Measurements from ENCODE around the gene ANKDD1B.

The ANKDD1B gene

DNA sequence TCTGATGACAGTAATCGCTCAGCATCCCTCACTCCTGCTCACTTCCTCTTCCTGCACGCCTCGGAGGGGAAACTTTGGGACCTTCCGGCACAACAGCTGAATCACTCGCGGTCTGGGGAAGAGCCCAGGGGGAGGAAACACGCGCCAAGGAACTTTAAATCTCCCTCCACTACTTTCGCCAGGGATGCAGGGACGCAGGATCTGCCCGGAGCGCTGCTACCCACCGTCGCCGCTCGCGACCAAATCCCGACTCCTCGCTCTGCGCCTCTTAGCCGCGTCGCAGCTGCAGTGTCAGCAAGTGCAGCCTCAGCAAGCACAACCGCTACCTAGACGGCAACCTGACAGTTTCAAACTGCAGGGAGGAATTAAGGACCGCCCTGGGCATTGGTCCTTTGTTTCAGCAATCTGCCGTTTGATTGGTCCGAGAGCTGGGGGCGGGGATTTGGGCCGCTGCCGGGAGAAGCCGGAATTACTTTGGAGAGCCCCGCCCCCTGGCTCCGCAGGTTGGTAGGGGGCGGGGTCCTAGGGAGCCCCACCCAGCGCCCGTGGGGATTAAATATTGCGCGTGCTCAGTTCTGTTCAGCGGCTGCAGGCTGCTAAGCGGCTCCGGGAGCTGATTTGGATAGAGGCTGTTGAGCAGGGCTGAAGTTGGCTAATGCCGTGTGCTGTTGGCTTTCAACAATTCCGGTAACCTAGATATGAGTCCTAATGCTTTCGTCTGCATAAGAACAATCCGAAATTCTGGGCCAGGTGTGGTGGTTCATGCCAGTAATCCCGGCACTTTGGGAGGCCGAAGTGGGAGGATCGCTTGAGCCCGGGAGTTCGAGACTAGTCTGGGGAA is 106.0 kb downstream of the ANKDD1B start, which contains the start of gene POC5 (continued):
- no peak for TF ChIP-seq ZNF837 (tag by site-specific recombination; IDR thresholded peaks at IDR 0.05)
- TF ChIP-seq BCL11A (tag by site-specific recombination; IDR thresholded peaks at IDR 0.05; ENCODE audit: low read depth) = no peak
- TF ChIP-seq ZNF10 (tag by site-specific recombination; IDR thresholded peaks at IDR 0.05) = no peak
- TF ChIP-seq SCRT2 (tag by site-specific recombination; IDR thresholded peaks at IDR 0.05) = peak; percentile 95
- TF ChIP-seq ZNF610 (tag by site-specific recombination; IDR thresholded peaks at IDR 0.05; ENCODE audit: borderline replicate concordance) = 0 out of 2 replicates have a peak, but pooled peaks have one; percentile 73
- TF ChIP-seq, protein P1, sequence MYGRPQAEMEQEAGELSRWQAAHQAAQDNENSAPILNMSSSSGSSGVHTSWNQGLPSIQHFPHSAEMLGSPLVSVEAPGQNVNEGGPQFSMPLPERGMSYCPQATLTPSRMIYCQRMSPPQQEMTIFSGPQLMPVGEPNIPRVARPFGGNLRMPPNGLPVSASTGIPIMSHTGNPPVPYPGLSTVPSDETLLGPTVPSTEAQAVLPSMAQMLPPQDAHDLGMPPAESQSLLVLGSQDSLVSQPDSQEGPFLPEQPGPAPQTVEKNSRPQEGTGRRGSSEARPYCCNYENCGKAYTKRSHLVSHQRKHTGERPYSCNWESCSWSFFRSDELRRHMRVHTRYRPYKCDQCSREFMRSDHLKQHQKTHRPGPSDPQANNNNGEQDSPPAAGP (tag by site-specific recombination; IDR thresholded peaks at IDR 0.05) = peak; percentile 75
- TF ChIP-seq ZNF423 (tag by site-specific recombination; IDR thresholded peaks at IDR 0.05) = no peak
- TF ChIP-seq, protein P2, sequence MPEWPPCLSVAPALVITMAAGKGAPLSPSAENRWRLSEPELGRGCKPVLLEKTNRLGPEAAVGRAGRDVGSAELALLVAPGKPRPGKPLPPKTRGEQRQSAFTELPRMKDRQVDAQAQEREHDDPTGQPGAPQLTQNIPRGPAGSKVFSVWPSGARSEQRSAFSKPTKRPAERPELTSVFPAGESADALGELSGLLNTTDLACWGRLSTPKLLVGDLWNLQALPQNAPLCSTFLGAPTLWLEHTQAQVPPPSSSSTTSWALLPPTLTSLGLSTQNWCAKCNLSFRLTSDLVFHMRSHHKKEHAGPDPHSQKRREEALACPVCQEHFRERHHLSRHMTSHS (tag by site-specific recombination; IDR thresholded peaks at IDR 0.05) = no peak
- TF ChIP-seq GFI1B (tag by site-specific recombination; IDR thresholded peaks at IDR 0.05) = no peak
- TF ChIP-seq, protein P3, sequence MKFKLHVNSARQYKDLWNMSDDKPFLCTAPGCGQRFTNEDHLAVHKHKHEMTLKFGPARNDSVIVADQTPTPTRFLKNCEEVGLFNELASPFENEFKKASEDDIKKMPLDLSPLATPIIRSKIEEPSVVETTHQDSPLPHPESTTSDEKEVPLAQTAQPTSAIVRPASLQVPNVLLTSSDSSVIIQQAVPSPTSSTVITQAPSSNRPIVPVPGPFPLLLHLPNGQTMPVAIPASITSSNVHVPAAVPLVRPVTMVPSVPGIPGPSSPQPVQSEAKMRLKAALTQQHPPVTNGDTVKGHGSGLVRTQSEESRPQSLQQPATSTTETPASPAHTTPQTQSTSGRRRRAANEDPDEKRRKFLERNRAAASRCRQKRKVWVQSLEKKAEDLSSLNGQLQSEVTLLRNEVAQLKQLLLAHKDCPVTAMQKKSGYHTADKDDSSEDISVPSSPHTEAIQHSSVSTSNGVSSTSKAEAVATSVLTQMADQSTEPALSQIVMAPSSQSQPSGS (tag by site-specific recombination; IDR thresholded peaks at IDR 0.05; ENCODE audit: low read depth) = no peak
- no peak for TF ChIP-seq ZNF211 (tag by site-specific recombination; IDR thresholded peaks at IDR 0.05; ENCODE audit: low read depth)
- peak; percentile 78 for TF ChIP-seq ZNF76 (tag by site-specific recombination; IDR thresholded peaks at IDR 0.05; ENCODE audit: borderline replicate concordance, low read depth)
- peak; percentile 88 for TF ChIP-seq ZBTB17 (tag by site-specific recombination; IDR thresholded peaks at IDR 0.05)
- TF ChIP-seq, protein P4, sequence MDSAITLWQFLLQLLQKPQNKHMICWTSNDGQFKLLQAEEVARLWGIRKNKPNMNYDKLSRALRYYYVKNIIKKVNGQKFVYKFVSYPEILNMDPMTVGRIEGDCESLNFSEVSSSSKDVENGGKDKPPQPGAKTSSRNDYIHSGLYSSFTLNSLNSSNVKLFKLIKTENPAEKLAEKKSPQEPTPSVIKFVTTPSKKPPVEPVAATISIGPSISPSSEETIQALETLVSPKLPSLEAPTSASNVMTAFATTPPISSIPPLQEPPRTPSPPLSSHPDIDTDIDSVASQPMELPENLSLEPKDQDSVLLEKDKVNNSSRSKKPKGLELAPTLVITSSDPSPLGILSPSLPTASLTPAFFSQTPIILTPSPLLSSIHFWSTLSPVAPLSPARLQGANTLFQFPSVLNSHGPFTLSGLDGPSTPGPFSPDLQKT (IDR thresholded peaks at IDR 0.05; ENCODE audit: borderline replicate concordance, low read depth, low read length) = no peak
- TF ChIP-seq, protein P5, sequence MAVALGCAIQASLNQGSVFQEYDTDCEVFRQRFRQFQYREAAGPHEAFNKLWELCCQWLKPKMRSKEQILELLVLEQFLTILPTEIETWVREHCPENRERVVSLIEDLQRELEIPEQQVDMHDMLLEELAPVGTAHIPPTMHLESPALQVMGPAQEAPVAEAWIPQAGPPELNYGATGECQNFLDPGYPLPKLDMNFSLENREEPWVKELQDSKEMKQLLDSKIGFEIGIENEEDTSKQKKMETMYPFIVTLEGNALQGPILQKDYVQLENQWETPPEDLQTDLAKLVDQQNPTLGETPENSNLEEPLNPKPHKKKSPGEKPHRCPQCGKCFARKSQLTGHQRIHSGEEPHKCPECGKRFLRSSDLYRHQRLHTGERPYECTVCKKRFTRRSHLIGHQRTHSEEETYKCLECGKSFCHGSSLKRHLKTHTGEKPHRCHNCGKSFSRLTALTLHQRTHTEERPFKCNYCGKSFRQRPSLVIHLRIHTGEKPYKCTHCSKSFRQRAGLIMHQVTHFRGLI (tag by site-specific recombination; IDR thresholded peaks at IDR 0.05) = no peak; the same call in 1 of the 2 replicates
- TF ChIP-seq, protein P6, sequence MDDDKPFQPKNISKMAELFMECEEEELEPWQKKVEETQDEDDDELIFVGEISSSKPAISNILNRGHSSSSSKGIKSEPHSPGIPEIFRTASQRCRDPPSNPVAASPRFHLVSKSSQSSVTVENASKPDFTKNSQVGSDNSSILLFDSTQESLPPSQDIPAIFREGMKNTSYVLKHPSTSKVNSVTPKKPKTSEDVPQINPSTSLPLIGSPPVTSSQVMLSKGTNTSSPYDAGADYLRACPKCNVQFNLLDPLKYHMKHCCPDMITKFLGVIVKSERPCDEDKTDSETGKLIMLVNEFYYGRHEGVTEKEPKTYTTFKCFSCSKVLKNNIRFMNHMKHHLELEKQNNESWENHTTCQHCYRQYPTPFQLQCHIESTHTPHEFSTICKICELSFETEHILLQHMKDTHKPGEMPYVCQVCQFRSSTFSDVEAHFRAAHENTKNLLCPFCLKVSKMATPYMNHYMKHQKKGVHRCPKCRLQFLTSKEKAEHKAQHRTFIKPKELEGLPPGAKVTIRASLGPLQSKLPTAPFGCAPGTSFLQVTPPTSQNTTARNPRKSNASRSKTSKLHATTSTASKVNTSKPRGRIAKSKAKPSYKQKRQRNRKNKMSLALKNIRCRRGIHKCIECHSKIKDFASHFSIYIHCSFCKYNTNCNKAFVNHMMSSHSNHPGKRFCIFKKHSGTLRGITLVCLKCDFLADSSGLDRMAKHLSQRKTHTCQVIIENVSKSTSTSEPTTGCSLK (tag by site-specific recombination; IDR thresholded peaks at IDR 0.05) = no peak
- no peak for TF ChIP-seq ZNF664 (tag by site-specific recombination; IDR thresholded peaks at IDR 0.05)
- TF ChIP-seq ZNF777 (tag by site-specific recombination; IDR thresholded peaks at IDR 0.05; ENCODE audit: borderline replicate concordance) = no peak; the same call in 1 of the 2 replicates
- TF ChIP-seq, protein P7, sequence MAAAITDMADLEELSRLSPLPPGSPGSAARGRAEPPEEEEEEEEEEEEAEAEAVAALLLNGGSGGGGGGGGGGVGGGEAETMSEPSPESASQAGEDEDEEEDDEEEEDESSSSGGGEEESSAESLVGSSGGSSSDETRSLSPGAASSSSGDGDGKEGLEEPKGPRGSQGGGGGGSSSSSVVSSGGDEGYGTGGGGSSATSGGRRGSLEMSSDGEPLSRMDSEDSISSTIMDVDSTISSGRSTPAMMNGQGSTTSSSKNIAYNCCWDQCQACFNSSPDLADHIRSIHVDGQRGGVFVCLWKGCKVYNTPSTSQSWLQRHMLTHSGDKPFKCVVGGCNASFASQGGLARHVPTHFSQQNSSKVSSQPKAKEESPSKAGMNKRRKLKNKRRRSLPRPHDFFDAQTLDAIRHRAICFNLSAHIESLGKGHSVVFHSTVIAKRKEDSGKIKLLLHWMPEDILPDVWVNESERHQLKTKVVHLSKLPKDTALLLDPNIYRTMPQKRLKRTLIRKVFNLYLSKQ (tag by site-specific recombination; IDR thresholded peaks at IDR 0.05; ENCODE audit: borderline replicate concordance) = no peak
- no peak for TF ChIP-seq ZNF311 (tag by site-specific recombination; IDR thresholded peaks at IDR 0.05; ENCODE audit: borderline replicate concordance)
- TF ChIP-seq ZFP41 (tag by site-specific recombination; IDR thresholded peaks at IDR 0.05; ENCODE audit: borderline replicate concordance) = no peak
- TF ChIP-seq ZNF274 (IDR thresholded peaks at IDR 0.05; ENCODE audit: low read length) = no peak
- TF ChIP-seq ZNF274 (tag by site-specific recombination; IDR thresholded peaks at IDR 0.05; ENCODE audit: borderline replicate concordance) = no peak
- TF ChIP-seq, protein P8, sequence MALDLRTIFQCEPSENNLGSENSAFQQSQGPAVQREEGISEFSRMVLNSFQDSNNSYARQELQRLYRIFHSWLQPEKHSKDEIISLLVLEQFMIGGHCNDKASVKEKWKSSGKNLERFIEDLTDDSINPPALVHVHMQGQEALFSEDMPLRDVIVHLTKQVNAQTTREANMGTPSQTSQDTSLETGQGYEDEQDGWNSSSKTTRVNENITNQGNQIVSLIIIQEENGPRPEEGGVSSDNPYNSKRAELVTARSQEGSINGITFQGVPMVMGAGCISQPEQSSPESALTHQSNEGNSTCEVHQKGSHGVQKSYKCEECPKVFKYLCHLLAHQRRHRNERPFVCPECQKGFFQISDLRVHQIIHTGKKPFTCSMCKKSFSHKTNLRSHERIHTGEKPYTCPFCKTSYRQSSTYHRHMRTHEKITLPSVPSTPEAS (tag by site-specific recombination; IDR thresholded peaks at IDR 0.05) = no peak

All from HEK293 (cell line).